ENCODE data around the gene PRUNE2. TPM values are rescaled to one million over a fixed set of nuclear protein-coding genes. Genes with fewer than 3 reads are reported as not detected.
A peak's percentile ranks its signal among the peaks of the same experiment; 100 is the strongest.

Gene PRUNE2
- total RNA-seq, 6 donors from 2014 or later: 5.6 to 20.4 (median 8.8) TPM

DNA sequence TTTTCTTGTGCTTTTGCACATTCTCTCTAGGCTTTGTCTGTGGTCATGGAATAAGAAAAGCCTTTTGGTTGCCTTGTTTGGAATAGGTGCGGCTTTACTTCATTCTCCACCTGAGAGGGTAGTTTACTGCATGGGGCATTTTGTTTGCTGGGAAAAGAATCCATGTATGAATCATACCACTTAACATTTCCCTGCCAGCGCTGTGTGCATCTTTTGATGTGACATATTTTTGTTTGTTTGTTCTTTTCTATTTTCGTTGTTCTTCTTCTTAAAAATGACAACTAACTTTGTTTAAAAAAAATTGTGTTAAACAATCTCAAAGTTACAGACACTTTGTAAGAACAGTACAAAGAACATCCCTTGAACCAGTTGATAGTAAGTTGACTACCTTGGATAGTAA, 333.8 kb downstream of the PRUNE2 start:
- no peaks in the 10 kb centered on the region for H3K36me3 ChIP-seq
- no peak for DNase-seq
- no peak for ATAC-seq (ENCODE audit: low FRiP score in 2 of 2)
- H3K27ac ChIP-seq: peak overlapping the region in 1 of 4 donors; percentile 68
- TF ChIP-seq EP300 (IDR thresholded peaks at IDR 0.05) (no peak), POLR2AphosphoS5 (IDR thresholded peaks at IDR 0.05) (no peak), POLR2A (IDR thresholded peaks at IDR 0.05) (no peak)
- TF ChIP-seq, protein P1, sequence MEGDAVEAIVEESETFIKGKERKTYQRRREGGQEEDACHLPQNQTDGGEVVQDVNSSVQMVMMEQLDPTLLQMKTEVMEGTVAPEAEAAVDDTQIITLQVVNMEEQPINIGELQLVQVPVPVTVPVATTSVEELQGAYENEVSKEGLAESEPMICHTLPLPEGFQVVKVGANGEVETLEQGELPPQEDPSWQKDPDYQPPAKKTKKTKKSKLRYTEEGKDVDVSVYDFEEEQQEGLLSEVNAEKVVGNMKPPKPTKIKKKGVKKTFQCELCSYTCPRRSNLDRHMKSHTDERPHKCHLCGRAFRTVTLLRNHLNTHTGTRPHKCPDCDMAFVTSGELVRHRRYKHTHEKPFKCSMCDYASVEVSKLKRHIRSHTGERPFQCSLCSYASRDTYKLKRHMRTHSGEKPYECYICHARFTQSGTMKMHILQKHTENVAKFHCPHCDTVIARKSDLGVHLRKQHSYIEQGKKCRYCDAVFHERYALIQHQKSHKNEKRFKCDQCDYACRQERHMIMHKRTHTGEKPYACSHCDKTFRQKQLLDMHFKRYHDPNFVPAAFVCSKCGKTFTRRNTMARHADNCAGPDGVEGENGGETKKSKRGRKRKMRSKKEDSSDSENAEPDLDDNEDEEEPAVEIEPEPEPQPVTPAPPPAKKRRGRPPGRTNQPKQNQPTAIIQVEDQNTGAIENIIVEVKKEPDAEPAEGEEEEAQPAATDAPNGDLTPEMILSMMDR (IDR thresholded peaks at IDR 0.05): no peak
- H3K4me3 ChIP-seq: peak overlapping the region in 2 of 4 donors; percentile 53
- WGBS, 2 donors: 82 to 88% methylated on average over 3 of the region's 3 CpGs
- H3K9me3 ChIP-seq: peaks cover 0 to 4% (median 0%) of the 10 kb centered on the region in 4 donors
- H3K27me3 ChIP-seq: no peaks in the 10 kb centered on the region
- peaks cover 0 to 10% (median 7%) of the 10 kb centered on the region in 4 donors for H3K4me1 ChIP-seq

DNA sequence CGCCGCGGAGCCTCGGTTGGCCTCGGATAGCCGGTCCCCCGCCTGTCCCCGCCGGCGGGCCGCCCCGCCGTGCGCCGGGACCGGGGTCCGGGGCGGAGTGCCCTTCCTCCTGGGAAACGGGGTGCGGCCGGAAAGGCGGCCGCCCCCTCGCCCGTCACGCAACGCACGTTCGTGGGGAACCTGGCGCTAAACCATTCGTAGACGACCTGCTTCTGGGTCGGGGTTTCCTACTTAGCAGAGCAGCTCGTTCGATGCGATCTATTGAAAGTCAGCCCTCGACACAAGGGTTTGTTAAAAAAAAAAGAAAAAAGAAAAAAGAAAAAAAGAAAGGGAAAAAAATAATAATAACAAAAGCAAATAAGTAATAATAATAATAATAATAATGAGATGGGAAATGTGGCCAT, 334.2 kb downstream of the PRUNE2 start:
- DNase-seq (peak in 1 of 2 donors; percentile 88), ATAC-seq (ENCODE audit: low FRiP score in 2 of 2) (peak in 1 of 2 donors; percentile 53)
- Histone ChIP-seq H3K27me3 (no peaks in the 10 kb centered on the region), H3K9me3 (peaks cover 0 to 4% (median 0%) of the 10 kb centered on the region in 4 donors), H3K36me3 (no peaks in the 10 kb centered on the region), H3K27ac (peak overlapping the region; percentile 58 to 73 (median 64)), H3K4me3 (peak overlapping the region in 3 of 4 donors; percentile 30 to 53 (median 53)), H3K4me1 (peaks cover 0 to 10% (median 7%) of the 10 kb centered on the region in 4 donors)
- no peak for TF ChIP-seq EP300 (IDR thresholded peaks at IDR 0.05)
- TF ChIP-seq POLR2A (IDR thresholded peaks at IDR 0.05): no peak
- TF ChIP-seq, protein P1 (IDR thresholded peaks at IDR 0.05): no peak
- TF ChIP-seq POLR2AphosphoS5 (IDR thresholded peaks at IDR 0.05): no peak
- 21 to 23% methylated on average over 36 to 37 of the region's 37 CpGs for WGBS, 2 donors

DNA sequence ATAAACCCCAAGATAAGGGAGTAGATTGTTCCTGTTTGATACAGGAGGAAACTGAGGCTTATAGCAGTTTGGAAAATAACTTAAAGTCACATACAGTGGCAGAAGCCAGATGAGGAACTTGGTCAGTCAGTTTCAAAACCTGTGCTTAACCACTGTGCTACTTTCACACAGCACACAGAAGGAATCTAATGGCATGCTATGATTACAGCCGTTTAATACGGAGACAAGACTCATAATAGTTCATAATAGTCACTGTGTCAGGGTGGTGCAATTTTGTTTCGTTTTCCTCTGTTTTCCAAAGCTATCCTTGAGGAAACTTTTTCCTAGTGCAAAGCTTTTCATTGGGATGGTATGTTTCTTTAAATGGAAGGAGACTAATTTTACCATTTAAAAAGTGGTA, 334.6 kb downstream of the PRUNE2 start:
- peak overlapping the region in 3 of 4 donors; percentile 30 to 53 (median 53) for H3K4me3 ChIP-seq
- DNase-seq (no peak), ATAC-seq (ENCODE audit: low FRiP score in 2 of 2) (peak in 1 of 2 donors; percentile 77)
- TF ChIP-seq EP300 (IDR thresholded peaks at IDR 0.05) (no peak), POLR2A (IDR thresholded peaks at IDR 0.05) (peak in 1 of 4 donors; percentile 11)
- TF ChIP-seq, protein P1 (IDR thresholded peaks at IDR 0.05): no peak
- H3K27me3 ChIP-seq: no peaks in the 10 kb centered on the region
- H3K27ac ChIP-seq: peak overlapping the region; percentile 58 to 73 (median 64)
- peaks cover 0 to 4% (median 0%) of the 10 kb centered on the region in 4 donors for H3K9me3 ChIP-seq
- WGBS, 2 donors: 39 to 45% methylated on average over 3 of the region's 3 CpGs
- H3K4me1 ChIP-seq: peaks cover 0 to 10% (median 3%) of the 10 kb centered on the region in 4 donors
- H3K36me3 ChIP-seq: no peaks in the 10 kb centered on the region

DNA sequence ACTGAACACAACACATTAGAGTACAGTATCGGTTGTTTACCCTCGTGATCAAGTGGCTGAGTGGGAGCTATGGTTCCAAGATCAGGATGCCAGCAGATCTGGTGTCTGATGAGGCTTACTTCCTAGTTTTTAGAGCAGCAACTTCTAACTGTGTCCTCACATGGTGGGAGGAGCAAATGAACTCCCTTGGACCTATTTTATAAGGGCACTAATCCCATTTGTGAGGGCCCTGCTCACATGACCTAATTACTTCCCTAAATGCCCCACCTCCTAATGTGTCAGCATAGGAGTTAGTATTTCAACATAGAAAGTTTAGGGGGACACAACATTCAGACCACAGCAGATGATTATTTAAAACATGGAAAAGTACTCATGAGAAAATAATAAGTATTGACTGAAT, 335.1 kb downstream of the PRUNE2 start:
- WGBS, 2 donors: 97 to 100% methylated on average over 2 of the region's 2 CpGs
- no peaks in the 10 kb centered on the region for H3K36me3 ChIP-seq
- peaks cover 0 to 4% (median 0%) of the 10 kb centered on the region in 4 donors for H3K9me3 ChIP-seq
- H3K27me3 ChIP-seq: no peaks in the 10 kb centered on the region
- peak overlapping the region in 1 of 4 donors; percentile 53 for H3K4me3 ChIP-seq
- no peak for TF ChIP-seq EP300 (IDR thresholded peaks at IDR 0.05)
- TF ChIP-seq POLR2AphosphoS5 (IDR thresholded peaks at IDR 0.05): no peak
- TF ChIP-seq, protein P1 (IDR thresholded peaks at IDR 0.05): no peak
- no peak for TF ChIP-seq POLR2A (IDR thresholded peaks at IDR 0.05)
- peaks cover 0 to 10% (median 2%) of the 10 kb centered on the region in 4 donors for H3K4me1 ChIP-seq
- peak overlapping the region in 1 of 4 donors; percentile 68 for H3K27ac ChIP-seq
- DNase-seq (no peak), ATAC-seq (ENCODE audit: low FRiP score in 2 of 2) (no peak)

DNA sequence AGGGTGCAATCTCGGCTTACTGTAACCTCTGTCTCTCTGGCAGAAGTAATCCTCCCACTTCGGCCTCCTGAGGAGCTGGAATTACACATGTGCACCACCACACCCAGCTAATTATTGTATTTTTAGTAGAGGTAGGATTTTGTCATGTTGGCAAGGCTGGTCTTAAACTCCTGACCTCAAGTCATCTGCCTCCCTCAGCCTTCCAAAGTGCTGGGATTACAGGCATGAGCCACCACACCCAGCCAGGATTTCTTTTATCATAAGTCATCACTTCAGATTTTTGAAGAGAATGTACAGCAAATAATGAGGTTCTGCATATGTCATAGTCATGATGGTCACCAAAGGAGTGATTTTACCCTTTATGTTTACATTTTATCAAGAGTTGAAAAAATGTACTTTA, 338.8 kb downstream of the PRUNE2 start:
- Histone ChIP-seq H3K4me1 (peaks cover 0 to 5% (median 0%) of the 10 kb centered on the region in 4 donors), H3K9me3 (peaks cover 0 to 4% (median 0%) of the 10 kb centered on the region in 4 donors), H3K27ac (no peak overlapping the region), H3K27me3 (no peaks in the 10 kb centered on the region), H3K4me3 (no peak overlapping the region), H3K36me3 (no peaks in the 10 kb centered on the region)
- ATAC-seq (ENCODE audit: low FRiP score in 2 of 2): no peak
- TF ChIP-seq POLR2A (IDR thresholded peaks at IDR 0.05) (no peak), EP300 (IDR thresholded peaks at IDR 0.05) (no peak), POLR2AphosphoS5 (IDR thresholded peaks at IDR 0.05) (no peak)
- TF ChIP-seq, protein P1 (IDR thresholded peaks at IDR 0.05): no peak
- 89 to 95% methylated on average over 2 of the region's 2 CpGs for WGBS, 2 donors
- DNase-seq: no peak

Measured in upper lobe of left lung (tissue), 6 donors.